ENCODE results near the gene ROR2. TPM values are rescaled to one million over a fixed set of nuclear protein-coding genes. Genes with fewer than 3 reads are reported as not detected.

Gene ROR2
- total and polyA plus RNA-seq, 2 donors (not counting 3 experiments of a cell fraction or from before 2014, with no cell fraction given): not detected

DNA sequence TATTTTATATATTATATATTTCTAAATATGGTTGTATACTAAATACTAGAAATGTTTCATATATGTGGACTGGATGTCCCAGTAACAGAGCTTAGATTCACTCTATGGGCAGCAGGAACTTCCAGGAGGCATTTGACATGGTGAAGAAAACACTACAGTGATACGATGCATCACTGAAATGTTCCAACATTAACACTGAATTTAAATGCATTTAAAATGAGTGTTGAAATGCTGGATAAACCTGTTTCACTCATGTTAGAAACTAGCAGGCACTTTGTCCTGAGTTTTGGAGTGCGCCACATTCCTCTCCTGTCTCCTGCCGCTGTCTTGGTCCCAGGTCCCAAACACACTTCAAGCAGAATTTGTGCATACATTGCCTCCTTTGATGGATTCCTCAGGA, 288.6 kb downstream of the ROR2 start:
- Histone ChIP-seq H4K20me1 (replicated peaks; ENCODE audit: control insufficient read depth, extremely low read depth, insufficient read depth, low read length) (no peaks in the 10 kb centered on the region), H3K36me3 (ENCODE audit: control insufficient read depth in 2 of 2, extremely low read depth in 1 of 2, insufficient read depth in 2 of 2, low read length in 2 of 2) (no peaks in the 10 kb centered on the region), H3K4me1 (ENCODE audit: control insufficient read depth, extremely low read depth, insufficient read depth, low read length) (no peaks in the 10 kb centered on the region), H3K27ac (ENCODE audit: insufficient read depth, low read depth, low read length) (no peak overlapping the region), H3K9me3 (replicated peaks; ENCODE audit: control insufficient read depth, insufficient read depth, low read length) (no peaks in the 10 kb centered on the region), H3K9me1 (replicated peaks; ENCODE audit: control insufficient read depth, extremely low read depth, insufficient read depth, low read length) (no peaks in the 10 kb centered on the region), H3K4me3 (replicated peaks in 1 of 3; ENCODE audit: insufficient read depth in 1 of 3, low read depth in 1 of 3, low read length in 3 of 3) (no peak overlapping the region), H3K27me3 (ENCODE audit: control insufficient read depth in 2 of 2, insufficient read depth in 2 of 2, low read length in 2 of 2) (no peaks in the 10 kb centered on the region), H2AFZ (ENCODE audit: low read depth, low read length) (no peak overlapping the region), H3K4me2 (ENCODE audit: insufficient read depth, low read length) (no peak overlapping the region), H3K9ac (replicated peaks; ENCODE audit: extremely low read depth, insufficient read depth, low read length) (no peak overlapping the region), H3K79me2 (ENCODE audit: control insufficient read depth, insufficient read depth, low read length) (no peaks in the 10 kb centered on the region)
- intact Hi-C loops (cut with micrococcal nuclease): loop anchor here (2.0 kb wide), 1 partner anchor 65 kb away; no protein-coding TSS in a partner anchor
- TF ChIP-seq JUN (IDR thresholded peaks at IDR 0.05; ENCODE audit: borderline replicate concordance, insufficient read depth, insufficient read length, low read depth): no peak
- no peak for TF ChIP-seq MYC (IDR thresholded peaks at IDR 0.05; ENCODE audit: low read depth, low read length)
- TF ChIP-seq GATA2 (IDR thresholded peaks at IDR 0.05; ENCODE audit: insufficient read depth, insufficient read length, low read depth, low read length): no peak
- no peak for TF ChIP-seq POLR2A (IDR thresholded peaks at IDR 0.05; ENCODE audit: low read depth, low read length)
- TF ChIP-seq, protein P1, sequence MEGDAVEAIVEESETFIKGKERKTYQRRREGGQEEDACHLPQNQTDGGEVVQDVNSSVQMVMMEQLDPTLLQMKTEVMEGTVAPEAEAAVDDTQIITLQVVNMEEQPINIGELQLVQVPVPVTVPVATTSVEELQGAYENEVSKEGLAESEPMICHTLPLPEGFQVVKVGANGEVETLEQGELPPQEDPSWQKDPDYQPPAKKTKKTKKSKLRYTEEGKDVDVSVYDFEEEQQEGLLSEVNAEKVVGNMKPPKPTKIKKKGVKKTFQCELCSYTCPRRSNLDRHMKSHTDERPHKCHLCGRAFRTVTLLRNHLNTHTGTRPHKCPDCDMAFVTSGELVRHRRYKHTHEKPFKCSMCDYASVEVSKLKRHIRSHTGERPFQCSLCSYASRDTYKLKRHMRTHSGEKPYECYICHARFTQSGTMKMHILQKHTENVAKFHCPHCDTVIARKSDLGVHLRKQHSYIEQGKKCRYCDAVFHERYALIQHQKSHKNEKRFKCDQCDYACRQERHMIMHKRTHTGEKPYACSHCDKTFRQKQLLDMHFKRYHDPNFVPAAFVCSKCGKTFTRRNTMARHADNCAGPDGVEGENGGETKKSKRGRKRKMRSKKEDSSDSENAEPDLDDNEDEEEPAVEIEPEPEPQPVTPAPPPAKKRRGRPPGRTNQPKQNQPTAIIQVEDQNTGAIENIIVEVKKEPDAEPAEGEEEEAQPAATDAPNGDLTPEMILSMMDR (IDR thresholded peaks at IDR 0.05; ENCODE audit: extremely low read depth in 1 of 2, insufficient read depth in 1 of 2, low read depth in 1 of 2, low read length in 2 of 2): no peak
- no peak for TF ChIP-seq POLR2AphosphoS5 (IDR thresholded peaks at IDR 0.05; ENCODE audit: insufficient read depth, low read depth, low read length)
- no peak for TF ChIP-seq FOS (IDR thresholded peaks at IDR 0.05; ENCODE audit: borderline replicate concordance, insufficient read depth, low read length)
- CTCF ChIA-PET: no interaction called here
- DNase-seq (ENCODE audit: low read depth, low spot score) (no peak), FAIRE-seq (no peak)
- dilution Hi-C loops (cut with MboI; ENCODE audit: extremely low pct_ligation_motif_present, low sequenced_read_pairs): no loop called here
- POLR2A ChIA-PET: no interaction called here
- BruUV-seq (replicated peaks): no TSS peak

Data from endothelial cell of umbilical vein (primary cell).